Activated CD8-positive, alpha-beta memory T cell treated with anti-CD3 and anti-CD28 coated beads, Interleukin-2, amount 10 ng/mL, durations not matched to agents 7 days and 5 days (primary cell): ENCODE measurements around the gene GAMT. TPM values are rescaled to one million over a fixed set of nuclear protein-coding genes. Genes with fewer than 3 reads are reported as not detected.
A peak's percentile ranks its signal among the peaks of the same experiment; 100 is the strongest.

Source experiments
- ATAC-seq: fragments of 150-1000 bp; cut with Tn5 transposase; one replicate; pipeline ENCODE4 v1.10.0; 2021; ENCODE audit warnings: moderate library complexity
- CTCF ChIA-PET: fragments of 350-600 bp; sonication (Branson Sonifier 250); formaldehyde crosslinking; loops from one replicate; lab custom pipeline; 2021; ENCODE audit warnings: antibody characterized with exemption; lab: Charles Lee
- DNase-seq: peaks from one replicate; pipeline ENCODE4 v3.0.0-alpha.2; 2020
- H3K27ac Mint-ChIP-seq: one replicate; pipeline ENCODE4 v1.8.0; 2021; ENCODE audit warnings: mild to moderate bottlenecking, mixed read lengths
- H3K27me3 Mint-ChIP-seq: one replicate; pipeline ENCODE4 v1.8.0; 2021; ENCODE audit warnings: mixed read lengths
- H3K36me3 Mint-ChIP-seq: one replicate; pipeline ENCODE4 v1.8.0; 2021; ENCODE audit warnings: mild to moderate bottlenecking, mixed read lengths
- H3K4me1 Mint-ChIP-seq: one replicate; pipeline ENCODE4 v1.8.0; 2021; ENCODE audit warnings: mixed read lengths
- H3K4me3 Mint-ChIP-seq: one replicate; pipeline ENCODE4 v1.8.0; 2021; ENCODE audit warnings: mild to moderate bottlenecking, moderate library complexity, mixed read lengths
- H3K9me3 Mint-ChIP-seq: one replicate; pipeline ENCODE4 v1.8.0; 2022; ENCODE audit warnings: low read depth, mixed read lengths
- total RNA-seq, 2 experiments: library from RNA; stranded (reverse); gene quantifications; one replicate each; pipeline ENCODE4 v1.2.3, GENCODE V29; 2021

GAMT gene
- total RNA-seq: 10 to 100 TPM; 19.3 to 20.4 TPM

- peak within 1 kb of the TSS; percentile 63 for H3K4me3 Mint-ChIP-seq
Measured at GRCh38 chr19:1401138-1401888, at the start of gene GAMT. TSS of gene GAMT (minus strand) at chr19:1401542. CDS start at chr19:1401476, 66 bp downstream.

GRCh38 chr19:1449467-1450442, 48.4 kb upstream of the GAMT start, which contains the start of gene APC2:
TSS of gene APC2 (plus strand) at chr19:1450121. CDS start at chr19:1453002, 2,881 bp downstream.
- no peak within 1 kb of the TSS for H3K4me3 Mint-ChIP-seq
- peaks cover 13% of the 10 kb centered on the region for H3K4me1 Mint-ChIP-seq
- DNase-seq (no peak), ATAC-seq (peak; percentile 25)
- CTCF ChIA-PET: interaction anchor here (0.8 to 1.6 kb wide), 2 partner anchors 11 to 16 kb away, joined by 3 to 4 read pairs; no protein-coding TSS in a partner anchor
- H3K36me3 Mint-ChIP-seq: no peaks in the 10 kb centered on the region
- H3K27ac Mint-ChIP-seq: no peak within 1 kb of the TSS
- H3K9me3 Mint-ChIP-seq: no peaks in the 10 kb centered on the region
- H3K27me3 Mint-ChIP-seq: peaks cover 55% of the 10 kb centered on the region

More at GRCh38 chr19:1401138-1401888, at the start of gene GAMT:
- peaks cover 9% of the 10 kb centered on the region for H3K27me3 Mint-ChIP-seq
- H3K27ac Mint-ChIP-seq: no peak within 1 kb of the TSS
- CTCF ChIA-PET: interaction anchor here (1.0 kb wide), 1 partner anchor 18 kb away, joined by 4 read pairs; no protein-coding TSS in a partner anchor
- no peaks in the 10 kb centered on the region for H3K36me3 Mint-ChIP-seq
- H3K4me1 Mint-ChIP-seq: peaks cover 10% of the 10 kb centered on the region
- H3K9me3 Mint-ChIP-seq: no peaks in the 10 kb centered on the region
- DNase-seq (peak; percentile 63), ATAC-seq (peak; percentile 85)

- DNase-seq (no peak), ATAC-seq (no peak)
- H3K4me1 Mint-ChIP-seq: peaks cover 18% of the 10 kb centered on the region
- H3K9me3 Mint-ChIP-seq: no peaks in the 10 kb centered on the region
- no peaks in the 10 kb centered on the region for H3K36me3 Mint-ChIP-seq
- CTCF ChIA-PET: no interaction called here
- no peak overlapping the region for H3K4me3 Mint-ChIP-seq
- H3K27me3 Mint-ChIP-seq: peaks cover 48% of the 10 kb centered on the region
- no peak overlapping the region for H3K27ac Mint-ChIP-seq
Measured at GRCh38 chr19:1447944-1448343, 46.6 kb upstream of the GAMT start.

GRCh38 chr19:1447504-1447903, 46.2 kb upstream of the GAMT start:
- Mint-ChIP-seq H3K36me3 (peaks cover 3% of the 10 kb centered on the region), H3K4me3 (no peak overlapping the region), H3K27ac (no peak overlapping the region), H3K27me3 (peaks cover 48% of the 10 kb centered on the region), H3K4me1 (peaks cover 20% of the 10 kb centered on the region), H3K9me3 (no peaks in the 10 kb centered on the region)
- ATAC-seq (no peak), DNase-seq (no peak)
- CTCF ChIA-PET: interaction anchor here (1.0 kb wide), 1 partner anchor 24 kb away, joined by 3 read pairs; no protein-coding TSS in a partner anchor

DNA sequence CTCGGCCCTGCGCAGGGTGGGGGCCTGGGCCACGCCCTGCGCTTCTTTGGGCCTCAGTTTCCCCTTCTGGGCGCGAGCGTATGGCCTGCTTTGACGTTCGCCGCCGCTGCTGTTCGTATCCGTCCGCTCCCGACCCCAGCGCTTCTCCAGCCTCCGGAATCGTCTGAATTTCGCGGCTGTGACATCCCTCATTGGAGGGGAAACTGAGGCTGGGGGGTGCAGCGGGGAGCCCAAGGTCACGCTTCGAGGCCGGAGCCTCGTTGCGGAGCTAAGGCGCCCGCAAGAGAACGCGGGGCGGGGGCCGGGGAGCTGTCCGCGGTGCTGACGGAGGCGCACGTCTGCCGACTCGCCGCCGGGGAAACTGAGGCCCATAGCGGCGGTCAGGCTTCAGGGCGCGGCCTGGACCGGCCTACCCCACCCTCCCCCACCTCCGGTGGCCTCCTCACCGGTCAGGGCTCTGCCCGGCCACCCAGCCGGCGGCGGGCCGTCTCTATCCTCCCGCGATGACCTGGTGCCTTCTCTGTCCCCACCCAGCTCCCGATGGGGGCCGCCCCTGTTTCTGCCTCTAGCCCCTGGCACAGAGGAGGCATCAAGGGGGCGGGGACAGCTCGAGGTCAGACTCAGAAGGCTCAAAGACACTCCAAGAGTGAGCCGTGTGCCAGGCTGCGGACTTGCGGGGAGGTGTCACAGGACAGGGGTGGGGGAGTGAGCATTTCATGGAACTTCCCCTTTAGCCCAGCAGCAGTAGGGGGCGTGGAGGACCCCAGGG, 45.6 kb upstream of the GAMT start:
- Mint-ChIP-seq H3K4me1 (peaks cover 20% of the 10 kb centered on the region), H3K36me3 (peaks cover 9% of the 10 kb centered on the region), H3K9me3 (no peaks in the 10 kb centered on the region), H3K27me3 (peaks cover 46% of the 10 kb centered on the region), H3K4me3 (no peak overlapping the region), H3K27ac (no peak overlapping the region)
- CTCF ChIA-PET: interaction anchor here (0.7 to 1.0 kb wide), 3 partner anchors 25 to 314 kb away, joined by 3 read pairs; no protein-coding TSS in a partner anchor
- no peak for DNase-seq
- ATAC-seq: no peak

DNA sequence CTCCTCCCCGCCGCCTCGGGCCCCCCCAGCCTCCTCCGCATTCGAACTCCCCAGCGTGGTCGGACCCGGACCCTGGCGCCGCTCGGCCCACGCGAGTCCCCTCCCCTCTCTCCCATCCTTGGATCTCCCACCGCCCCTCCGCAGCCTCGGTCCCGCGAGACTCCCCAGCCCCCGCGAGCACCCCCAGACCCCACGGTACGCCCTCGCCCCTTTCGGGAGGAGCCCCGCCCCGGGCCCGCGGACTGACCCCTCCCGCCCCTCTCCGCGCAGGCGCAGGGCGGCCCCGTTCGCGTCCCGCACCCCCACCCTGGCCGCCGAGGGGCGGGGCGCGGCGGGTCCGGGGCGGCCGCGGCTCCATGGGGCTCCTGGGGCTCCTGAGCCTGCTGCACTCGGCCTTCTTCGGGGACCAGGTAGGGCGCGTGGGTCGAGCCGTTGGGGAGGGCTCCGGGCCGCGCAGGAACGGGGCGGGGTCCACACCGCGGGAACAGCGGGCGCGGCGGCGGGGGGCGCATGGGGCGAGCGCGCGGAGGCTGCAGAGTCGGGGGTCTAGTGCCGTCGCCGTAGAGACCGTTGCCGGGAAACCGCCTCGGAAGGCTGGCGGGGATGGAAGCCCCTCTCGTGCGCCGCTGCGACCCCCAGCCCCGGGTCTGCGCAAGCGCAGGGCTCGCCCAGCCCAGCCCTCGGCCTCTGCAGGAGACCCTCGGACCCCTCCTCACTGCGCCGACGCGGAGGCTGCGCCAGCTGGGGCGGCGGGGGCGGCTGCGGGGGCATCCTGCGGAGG, 44.8 kb upstream of the GAMT start:
- Mint-ChIP-seq H3K4me3 (no peak overlapping the region), H3K27ac (no peak overlapping the region), H3K36me3 (peaks cover 17% of the 10 kb centered on the region), H3K4me1 (peaks cover 24% of the 10 kb centered on the region), H3K27me3 (peaks cover 40% of the 10 kb centered on the region), H3K9me3 (no peaks in the 10 kb centered on the region)
- CTCF ChIA-PET: interaction anchor here (0.9 to 2.1 kb wide), 13 partner anchors 8 to 732 kb away, joined by 3 to 11 read pairs (median 5); no protein-coding TSS in a partner anchor
- DNase-seq (no peak), ATAC-seq (no peak)

- Mint-ChIP-seq H3K4me3 (peak overlapping the region; percentile 72), H3K9me3 (no peaks in the 10 kb centered on the region), H3K27me3 (peaks cover 32% of the 10 kb centered on the region), H3K4me1 (peaks cover 30% of the 10 kb centered on the region), H3K36me3 (peaks cover 25% of the 10 kb centered on the region), H3K27ac (peak overlapping the region; percentile 75)
- DNase-seq (peak; percentile 86), ATAC-seq (peak; percentile 90)
- CTCF ChIA-PET: interaction anchor here (0.8 to 2.1 kb wide), 17 partner anchors 8 to 732 kb away, joined by 3 to 11 read pairs (median 4); partner anchors contain the start of genes PCSK4 and REEP6
Measured at GRCh38 chr19:1445185-1445931, 44.0 kb upstream of the GAMT start.

- H3K36me3 Mint-ChIP-seq: peaks cover 40% of the 10 kb centered on the region
- CTCF ChIA-PET: interaction anchor here (0.6 kb wide), 1 partner anchor 25 kb away, joined by 4 read pairs; no protein-coding TSS in a partner anchor
- H3K9me3 Mint-ChIP-seq: no peaks in the 10 kb centered on the region
- H3K4me1 Mint-ChIP-seq: peaks cover 42% of the 10 kb centered on the region
- H3K27ac Mint-ChIP-seq: peak overlapping the region; percentile 29
- ATAC-seq: no peak
- no peak overlapping the region for H3K4me3 Mint-ChIP-seq
- DNase-seq: no peak
- H3K27me3 Mint-ChIP-seq: peaks cover 6% of the 10 kb centered on the region
Measured at GRCh38 chr19:1441677-1442438, 40.5 kb upstream of the GAMT start.

- Mint-ChIP-seq H3K4me3 (peak overlapping the region; percentile 95), H3K36me3 (peaks cover 40% of the 10 kb centered on the region), H3K4me1 (peaks cover 42% of the 10 kb centered on the region), H3K27me3 (peaks cover 3% of the 10 kb centered on the region), H3K27ac (no peak overlapping the region), H3K9me3 (no peaks in the 10 kb centered on the region)
- DNase-seq: no peak
- no peak for ATAC-seq
- CTCF ChIA-PET: interaction anchor here (1.9 kb wide), 1 partner anchor 161 kb away, joined by 6 read pairs; no protein-coding TSS in a partner anchor
Measured at GRCh38 chr19:1441022-1441426, 39.7 kb upstream of the GAMT start.

GRCh38 chr19:1440418-1440801, 39.1 kb upstream of the GAMT start:
- Mint-ChIP-seq H3K4me3 (peak overlapping the region; percentile 95), H3K27ac (peak overlapping the region; percentile 23), H3K36me3 (peaks cover 42% of the 10 kb centered on the region), H3K27me3 (peaks cover 2% of the 10 kb centered on the region), H3K4me1 (peaks cover 41% of the 10 kb centered on the region), H3K9me3 (no peaks in the 10 kb centered on the region)
- DNase-seq (no peak), ATAC-seq (no peak)
- CTCF ChIA-PET: interaction anchor here (1.9 kb wide), 1 partner anchor 160 kb away, joined by 6 read pairs; no protein-coding TSS in a partner anchor
